Psoas muscle (tissue), 8 donors: ENCODE results near the gene PARVG. TPM values are rescaled to one million over a fixed set of nuclear protein-coding genes. Genes with fewer than 3 reads are reported as not detected.

Experiments
- ATAC-seq, 4 donors: fragments of 200-7000 bp; cut with Tn5 transposase; one replicate each; pipeline ENCODE4 v1.9.1; 2020; ENCODE audit warnings: moderate library complexity in 3 of 4, mild to moderate bottlenecking in 2 of 4
- DNase-seq, 2 donors: peaks; one replicate each; pipeline ENCODE4 v3.0.0-alpha.2; 2020
- H3K27ac ChIP-seq: fragments of 200-600 bp; one replicate; pipeline ENCODE4 v1.8.0; 2022
- H3K27me3 ChIP-seq, 3 donors: fragments of 200-600 bp in 1 of 3; one replicate each; pipeline versions ENCODE4 v1.6.1 to v1.8.0; 2013 to 2022; ENCODE audit warnings: low read length in 2 of 3, mild to moderate bottlenecking in 2 of 3, moderate library complexity in 1 of 3; ENCODE audit not compliant: insufficient read depth in 3 of 3
- H3K36me3 ChIP-seq, 2 donors: fragments of 200-600 bp in 1 of 2; one replicate each; pipeline versions ENCODE4 v1.6.1 to v1.8.0; 2013 to 2022; ENCODE audit warnings: low read depth in 1 of 2, mild to moderate bottlenecking in 1 of 2, moderate library complexity in 1 of 2; ENCODE audit not compliant: insufficient read depth in 1 of 2
- H3K4me1 ChIP-seq: fragments of 200-600 bp; one replicate; pipeline ENCODE4 v1.8.0; 2022
- H3K4me3 ChIP-seq: fragments of 200-600 bp; one replicate; pipeline ENCODE4 v1.8.0; 2022; ENCODE audit warnings: mild to moderate bottlenecking
- H3K9me3 ChIP-seq: fragments of 200-600 bp; one replicate; pipeline ENCODE4 v1.8.0; 2022
- CTCF ChIP-seq: fragments of 200-600 bp; IDR thresholded peaks from one replicate; pipeline ENCODE4 v1.8.0; 2022; ENCODE audit warnings: antibody characterized with exemption
- WGBS, 3 donors: extraction: QIAGEN DNeasy Blood & Tissue Kit; methylation state at CpG; one replicate each; pipeline versions ENCODE4 v1.1.6 to v1.1.7; 2013; 5-methylcytosine and 5-hydroxymethylcytosine counted together
- intact Hi-C, 2 donors: fragments of 100-400 bp; cut with DNase I; formaldehyde crosslinking; loops; one replicate each; pipeline versions ENCODE4 v1.11.0 to v1.14.2; 2022
- polyA plus RNA-seq, 3 donors: library from polyadenylated mRNA; stranded (reverse); fragments of 200-250 nt; gene quantifications; one replicate each; pipeline ENCODE4 v1.2.3, GENCODE V29; 2013
- total RNA-seq, 4 donors: library from RNA; stranded (reverse); fragmentation: NEBNext Ultra II Directional in 2 of 4; extraction: Animal tissue kit (Norgen Biotek cat#: 25700) in 2 of 4; gene quantifications; one replicate each; pipeline versions ENCODE4 v1.2.1 to v1.2.4, GENCODE V29; 2021 to 2023
- donor health status: healthy with polysubstance abuse.
- donor health status: DM: no; HTN: no; CAD: no; lungs with moderate emphysema.
- donor health status: Bipolar disorder and iron deficiency.
- donor health status: healthy.
- donor health status: DM: yes; HTN: yes; CAD: no.
- donor health status: DM: no; HTN: no; CAD: no.
- donor health status: DM: no; HTN: no; CAD: no.
- donor health status: DM: yes; HTN: yes; CAD: no.

Gene PARVG
- total and polyA plus RNA-seq, 7 donors, result 0.77 to 3.2 (median 1.5) TPM

DNA sequence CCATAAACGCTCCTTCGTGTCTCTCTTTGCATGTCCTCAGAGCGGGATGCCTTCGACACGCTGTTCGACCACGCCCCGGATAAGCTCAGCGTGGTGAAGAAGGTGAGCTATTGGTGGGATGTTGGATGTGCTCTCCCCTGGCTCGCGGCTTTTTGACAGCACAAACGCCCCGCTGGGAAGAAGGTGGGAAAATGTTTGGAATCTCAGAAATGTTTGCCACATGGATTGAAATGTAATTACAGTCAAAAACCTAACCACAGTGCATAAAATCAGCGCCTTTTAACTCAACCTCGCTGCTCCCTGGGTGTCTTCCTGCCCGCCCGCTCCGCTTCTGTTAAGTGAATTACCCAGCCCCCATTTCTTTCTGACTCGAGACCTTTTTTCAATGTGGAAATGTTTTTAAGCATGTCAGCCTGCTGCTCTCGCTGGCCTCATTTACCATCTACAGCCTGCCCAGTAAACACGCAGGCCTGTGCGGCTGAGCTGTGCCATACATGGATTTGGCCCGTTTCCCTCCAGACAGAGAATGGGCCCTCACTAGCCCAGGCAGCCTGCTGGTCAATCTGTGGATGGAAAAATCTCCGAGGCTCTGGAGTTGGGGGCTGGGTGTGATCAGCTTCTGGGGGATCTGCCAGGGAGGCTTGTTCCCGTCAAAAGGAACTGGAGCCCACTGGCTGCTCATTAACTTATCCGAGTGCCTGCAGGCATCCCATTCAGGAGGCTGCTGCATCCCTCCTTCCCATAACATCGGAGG is 32.7 kb upstream of the PARVG start:
- no peak for TF ChIP-seq CTCF
- H3K4me1 ChIP-seq, result no peaks in the 10 kb centered on the region
- no peak overlapping the region for H3K4me3 ChIP-seq
- H3K27me3 ChIP-seq, result no peaks in the 10 kb centered on the region
- no peak overlapping the region for H3K27ac ChIP-seq
- ATAC-seq (no peak), DNase-seq (no peak)
- H3K9me3 ChIP-seq, result no peaks in the 10 kb centered on the region
- WGBS, 3 donors, result 74 to 78% (median 77%) methylated on average over 27 of the region's 27 CpGs
- H3K36me3 ChIP-seq, result peaks cover 0 to 45% of the 10 kb centered on the region in 2 donors
- intact Hi-C loops, result no loop called here

DNA sequence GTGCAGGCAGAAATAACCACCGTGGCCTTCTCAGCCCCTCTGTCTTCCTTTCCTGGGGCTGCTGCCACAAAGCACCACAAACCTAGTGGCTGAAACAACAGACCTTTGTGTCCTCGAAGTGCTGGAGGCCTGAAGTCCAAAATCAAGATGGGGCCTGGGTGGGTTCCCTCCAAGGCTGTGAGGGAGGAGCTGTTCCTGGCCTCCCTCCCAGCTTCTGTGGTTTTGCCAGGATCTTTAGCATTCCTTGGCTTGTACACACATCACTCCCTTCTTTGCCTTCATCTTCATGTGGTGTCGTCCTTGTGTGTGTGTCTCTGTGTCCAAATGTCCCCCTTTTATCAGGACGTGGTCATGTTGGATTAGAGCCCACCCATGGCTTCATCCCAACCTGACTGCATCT is 29.0 kb upstream of the PARVG start:
- H3K27ac ChIP-seq, result no peak overlapping the region
- DNase-seq (no peak), ATAC-seq (peak in 1 of 4 donors; percentile 47)
- intact Hi-C loops, result loop anchor here in 1 of 2 donors (5.0 kb wide), 1 partner anchor 51 kb away; no protein-coding TSS in a partner anchor
- 49 to 61% (median 52%) methylated on average over 4 of the region's 4 CpGs for WGBS, 3 donors
- no peak overlapping the region for H3K4me3 ChIP-seq
- peaks cover 0 to 63% of the 10 kb centered on the region in 2 donors for H3K36me3 ChIP-seq
- H3K27me3 ChIP-seq, result no peaks in the 10 kb centered on the region
- no peaks in the 10 kb centered on the region for H3K9me3 ChIP-seq
- no peaks in the 10 kb centered on the region for H3K4me1 ChIP-seq
- TF ChIP-seq CTCF, result no peak

DNA sequence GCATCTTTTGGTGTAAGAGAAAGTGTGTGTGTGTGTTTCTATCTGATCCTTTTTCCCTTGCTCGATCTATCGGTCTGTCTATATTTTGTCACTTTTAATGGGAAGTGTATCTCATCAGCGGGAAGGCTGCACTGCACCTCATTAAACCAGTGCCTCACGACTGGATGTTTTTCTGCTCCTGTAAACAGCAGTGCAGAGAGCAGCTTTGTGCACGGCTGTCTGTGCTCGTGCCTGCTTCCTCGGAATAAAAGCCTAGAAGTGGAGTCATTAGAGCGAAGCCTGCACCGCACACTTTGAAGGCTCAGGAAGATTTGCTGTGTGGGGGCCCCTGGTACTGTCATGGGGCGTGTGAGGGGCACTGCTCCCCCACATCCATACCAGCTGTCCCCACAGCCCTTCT is 27.0 kb upstream of the PARVG start:
- intact Hi-C loops, result loop anchor here in 1 of 2 donors (5.0 kb wide), 1 partner anchor 49 kb away; no protein-coding TSS in a partner anchor
- 84 to 90% (median 87%) methylated on average over 10 of the region's 10 CpGs for WGBS, 3 donors
- peak in 1 of 2 donors; percentile 8 for DNase-seq
- TF ChIP-seq CTCF, result no peak
- Histone ChIP-seq H3K4me3 (no peak overlapping the region), H3K36me3 (peaks cover 0 to 76% of the 10 kb centered on the region in 2 donors), H3K4me1 (no peaks in the 10 kb centered on the region), H3K9me3 (no peaks in the 10 kb centered on the region), H3K27ac (no peak overlapping the region), H3K27me3 (no peaks in the 10 kb centered on the region)
- no peak for ATAC-seq

- DNase-seq, result peak in 1 of 2 donors; percentile 4
- intact Hi-C loops, result loop anchor here in 1 of 2 donors (5.0 kb wide), 1 partner anchor 48 kb away; no protein-coding TSS in a partner anchor
- Histone ChIP-seq H3K9me3 (no peaks in the 10 kb centered on the region), H3K4me3 (no peak overlapping the region), H3K27ac (no peak overlapping the region), H3K27me3 (no peaks in the 10 kb centered on the region), H3K36me3 (peaks cover 0 to 76% of the 10 kb centered on the region in 2 donors), H3K4me1 (no peaks in the 10 kb centered on the region)
- TF ChIP-seq CTCF, result no peak
- 86 to 100% (median 95%) methylated on average over 2 of the region's 2 CpGs for WGBS, 3 donors
- no peak for ATAC-seq
Observed at GRCh38 chr22:44154436-44154942, 26.2 kb upstream of the PARVG start.
